GM06990 (cell line): Measurements from ENCODE around the gene UBE2E1.
"Not testable (repeated sequence)": the region's sequence is repeated elsewhere in the genome, so short reads cannot be mapped to it uniquely, and the experiment has no call there.

Source experiments
- DNase-seq: peaks from one replicate; pipeline ENCODE4 v3.0.0-alpha.2; 2011; ENCODE audit not compliant: insufficient read length; ENCODE audit errors: extremely low read depth
- H3K27me3 ChIP-seq: replicated peaks from 2 replicates; pipeline ENCODE4 v1.6.0; 2011; ENCODE audit warnings: low read length; ENCODE audit not compliant: control insufficient read depth, insufficient read depth
- H3K36me3 ChIP-seq: 2 replicates; pipeline ENCODE4 v1.5.1; 2011; ENCODE audit warnings: low read length; ENCODE audit not compliant: control insufficient read depth, insufficient read depth
- H3K4me3 ChIP-seq: replicated peaks from 2 replicates; pipeline ENCODE4 v1.5.1; 2011; ENCODE audit warnings: low read depth, mild to moderate bottlenecking, control low read depth, low read length
- CTCF ChIP-seq: IDR thresholded peaks from 2 replicates; pipeline ENCODE4 v1.5.1; 2011; ENCODE audit warnings: low read length, control low read depth, mild to moderate bottlenecking, inconsistent platforms; ENCODE audit not compliant: insufficient read depth, poor library complexity, severe bottlenecking

Gene UBE2E1

DNA sequence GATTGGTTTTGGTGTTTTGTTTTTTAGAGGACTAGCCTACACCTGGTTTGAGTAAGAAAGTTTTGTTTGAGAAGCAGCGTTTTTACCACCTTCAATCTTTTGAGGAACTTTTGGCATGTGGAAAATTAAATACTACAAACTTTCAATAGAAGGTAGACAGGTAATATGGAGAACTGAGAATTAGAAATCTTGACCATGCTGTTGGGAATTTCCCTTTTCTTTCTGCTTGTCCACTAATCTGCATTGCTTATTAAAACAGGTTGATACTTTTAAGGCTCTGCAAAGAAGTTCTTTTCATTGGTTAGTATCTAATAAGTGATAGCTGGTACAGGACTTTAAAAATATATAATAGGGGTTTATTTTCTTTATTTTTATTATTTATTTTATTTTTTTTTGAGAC is 31.9 kb downstream of the UBE2E1 start:
- Histone ChIP-seq H3K4me3 (no peak overlapping the region), H3K27me3 (no peaks in the 10 kb centered on the region), H3K36me3 (no peaks in the 10 kb centered on the region)
- no peak for TF ChIP-seq CTCF
- DNase-seq, result no peak

- TF ChIP-seq CTCF, result no peak
- Histone ChIP-seq H3K36me3 (no peaks in the 10 kb centered on the region; the same call in 1 of the 2 replicates), H3K4me3 (no peak overlapping the region), H3K27me3 (no peaks in the 10 kb centered on the region)
- no peak for DNase-seq
Observed at GRCh38 chr3:23840521-23840920, 34.8 kb downstream of the UBE2E1 start.

GRCh38 chr3:23843869-23844268 is 38.1 kb downstream of the UBE2E1 start:
- no peak for TF ChIP-seq CTCF
- Histone ChIP-seq H3K27me3 (no peaks in the 10 kb centered on the region), H3K36me3 (no peaks in the 10 kb centered on the region; the same call in 1 of the 2 replicates), H3K4me3 (no peak overlapping the region)
- DNase-seq, result no peak

DNA sequence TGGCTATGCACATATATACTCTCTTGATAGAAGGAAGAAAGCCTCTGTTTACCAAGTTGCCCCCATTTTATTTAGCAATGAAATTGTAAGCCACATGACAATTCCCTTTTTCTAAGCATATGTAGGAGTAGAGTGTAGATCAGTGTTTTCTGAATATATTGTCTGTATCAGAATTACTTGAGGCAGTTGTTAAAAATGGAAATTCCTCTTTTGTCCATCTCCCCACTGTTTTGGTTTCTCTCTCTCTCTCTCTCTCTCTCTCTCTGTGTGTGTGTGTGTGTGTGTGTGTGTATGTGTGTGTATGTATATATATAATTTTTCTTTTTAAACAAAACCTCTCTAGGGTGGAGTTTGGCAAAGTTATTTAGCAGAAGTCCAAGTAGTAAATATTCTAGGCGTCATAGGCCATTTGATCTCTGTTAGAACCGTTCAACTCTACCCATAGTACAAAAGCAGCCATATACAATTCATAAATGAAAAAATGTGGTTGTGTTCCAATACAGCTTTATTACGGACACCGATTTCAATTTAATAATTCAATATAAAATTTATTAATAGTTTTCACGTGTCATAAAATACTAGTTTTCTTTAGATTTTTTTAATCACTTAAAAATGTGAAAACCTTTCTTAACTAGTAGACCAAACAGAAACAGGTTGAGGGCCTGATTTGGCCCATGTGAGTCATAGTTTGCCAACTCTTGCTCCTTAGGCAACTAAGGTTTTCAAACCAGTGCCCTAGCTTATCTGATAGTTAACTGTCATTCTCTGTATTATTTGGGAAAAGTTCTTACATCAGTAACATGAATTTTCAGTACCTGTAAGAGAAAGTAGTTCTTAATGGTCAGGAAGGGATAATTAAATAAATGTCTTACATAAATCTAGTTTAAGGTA is 39.8 kb downstream of the UBE2E1 start:
- TF ChIP-seq CTCF, result no peak
- no peak for DNase-seq
- no peaks in the 10 kb centered on the region; the same call in 1 of the 2 replicates for H3K36me3 ChIP-seq
- H3K4me3 ChIP-seq, result no peak overlapping the region
- H3K27me3 ChIP-seq, result no peaks in the 10 kb centered on the region

- DNase-seq, H3K27me3 ChIP-seq, H3K36me3 ChIP-seq, H3K4me3 ChIP-seq: not testable (repeated sequence)
Observed at GRCh38 chr3:23849462-23849861, 43.7 kb downstream of the UBE2E1 start.

DNA sequence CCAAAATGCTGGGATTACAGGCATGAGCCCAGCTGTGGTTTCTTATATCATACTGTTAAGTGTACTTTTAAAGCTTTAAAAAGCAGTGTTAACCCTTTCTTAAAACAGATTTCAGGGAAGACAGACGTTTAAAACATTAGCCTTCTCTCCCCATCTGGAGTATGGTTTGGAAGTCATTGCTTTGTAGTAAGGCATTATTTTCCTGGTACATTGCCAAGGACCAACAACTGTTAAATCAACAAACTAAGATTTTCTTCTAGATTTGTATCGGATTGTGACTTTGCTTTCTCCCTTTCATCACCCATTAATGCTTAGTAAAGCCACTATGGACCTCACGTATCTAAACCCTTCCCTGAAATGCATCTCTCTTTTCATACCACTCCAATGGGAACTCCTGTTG is 50.5 kb downstream of the UBE2E1 start:
- Histone ChIP-seq H3K27me3 (no peaks in the 10 kb centered on the region), H3K4me3 (no peak overlapping the region), H3K36me3 (peaks cover 3% of the 10 kb centered on the region)
- no peak for TF ChIP-seq CTCF
- DNase-seq, result no peak
